NCI-H460 (cell line): ENCODE measurements around the gene BPTF. TPM values are rescaled to one million over a fixed set of nuclear protein-coding genes. Genes with fewer than 3 reads are reported as not detected.
"Not testable (repeated sequence)": the region's sequence is repeated elsewhere in the genome, so short reads cannot be mapped to it uniquely, and the experiment has no call there.

ENCODE experiments used
- DNase-seq: peaks from one replicate; pipeline ENCODE4 v3.0.0-alpha.2; 2016; ENCODE audit warnings: low read depth; ENCODE audit errors: extremely low read depth
- total RNA-seq: library from RNA; depleted of rRNA; stranded (reverse); fragments of >200 nt; shearing (Covaris generic); gene quantifications from 2 replicates; pipeline ENCODE4 v1.2.3, GENCODE V29; 2014

BPTF gene
- total RNA-seq, 1 experiment from 2014 or later: 33.6 TPM

DNA sequence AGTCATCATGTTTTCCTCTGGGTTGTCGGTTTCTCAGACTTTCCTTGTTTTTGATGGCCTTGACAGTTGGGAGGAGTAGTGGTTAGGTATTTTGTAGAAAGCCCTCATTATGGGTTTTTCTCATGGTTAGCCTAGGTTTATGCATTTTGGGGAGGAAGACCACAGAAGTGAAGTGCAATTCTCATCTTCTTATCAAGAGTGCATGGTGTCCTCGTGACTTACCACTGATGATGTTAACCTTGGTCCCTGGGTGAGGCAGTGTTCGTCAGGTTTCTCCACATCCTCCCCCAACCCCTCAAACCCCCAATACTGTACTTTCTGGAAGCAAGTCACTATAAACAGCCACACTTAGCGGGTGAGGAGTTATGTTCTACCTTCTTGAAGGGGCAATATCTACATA is 42.3 kb downstream of the BPTF start:
- no peak for DNase-seq

GRCh38 chr17:67868176-67868575 is 42.9 kb downstream of the BPTF start:
- no peak for DNase-seq

- no peak for DNase-seq
Measured at GRCh38 chr17:67879662-67880061, 54.4 kb downstream of the BPTF start.

GRCh38 chr17:67881083-67881482 is 55.8 kb downstream of the BPTF start:
- DNase-seq: no peak

DNA sequence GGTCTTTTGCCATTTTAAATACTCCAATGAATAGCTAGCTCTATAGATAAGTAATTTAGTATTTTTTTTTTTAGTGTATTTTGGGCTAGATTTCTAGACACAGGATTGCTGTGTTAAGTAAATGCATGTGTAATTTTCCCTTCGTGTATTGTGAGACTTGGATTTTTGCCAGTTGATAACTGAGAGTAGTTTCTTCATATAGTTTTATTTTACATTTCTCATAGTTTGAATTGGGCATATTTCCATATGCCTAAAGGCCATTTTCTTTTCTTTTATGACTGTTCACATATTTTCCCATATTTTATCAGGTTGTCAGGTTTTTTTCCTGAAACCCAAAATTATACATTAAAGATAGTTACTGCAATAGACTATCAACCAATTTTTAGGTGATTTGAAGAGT is 59.4 kb downstream of the BPTF start:
- no peak for DNase-seq

- DNase-seq: peak; percentile 38
Measured at GRCh38 chr17:67891481-67892119, 66.3 kb downstream of the BPTF start.

- DNase-seq: no peak
Measured at GRCh38 chr17:67902511-67903231, 77.4 kb downstream of the BPTF start.

DNA sequence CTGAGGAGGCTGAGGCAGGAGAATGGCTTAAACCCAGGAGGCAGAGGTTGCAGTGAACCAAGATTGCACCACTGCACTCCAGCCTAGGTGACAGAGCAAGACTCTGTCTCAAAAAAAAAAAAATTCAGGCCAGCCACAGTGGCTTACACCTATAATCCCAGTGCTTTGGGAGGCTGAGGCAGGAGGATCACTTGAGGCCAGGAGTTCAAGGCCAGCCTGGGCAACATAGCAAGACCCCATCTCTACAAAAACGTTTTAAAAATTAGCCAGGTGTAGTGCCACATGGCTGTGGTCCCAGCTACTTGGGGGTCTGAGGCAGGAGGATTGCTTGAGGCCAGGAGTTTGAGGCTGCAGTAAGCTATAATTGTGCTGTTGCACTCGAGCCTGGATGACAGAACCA is 80.0 kb downstream of the BPTF start:
- not testable (repeated sequence) for DNase-seq

DNA sequence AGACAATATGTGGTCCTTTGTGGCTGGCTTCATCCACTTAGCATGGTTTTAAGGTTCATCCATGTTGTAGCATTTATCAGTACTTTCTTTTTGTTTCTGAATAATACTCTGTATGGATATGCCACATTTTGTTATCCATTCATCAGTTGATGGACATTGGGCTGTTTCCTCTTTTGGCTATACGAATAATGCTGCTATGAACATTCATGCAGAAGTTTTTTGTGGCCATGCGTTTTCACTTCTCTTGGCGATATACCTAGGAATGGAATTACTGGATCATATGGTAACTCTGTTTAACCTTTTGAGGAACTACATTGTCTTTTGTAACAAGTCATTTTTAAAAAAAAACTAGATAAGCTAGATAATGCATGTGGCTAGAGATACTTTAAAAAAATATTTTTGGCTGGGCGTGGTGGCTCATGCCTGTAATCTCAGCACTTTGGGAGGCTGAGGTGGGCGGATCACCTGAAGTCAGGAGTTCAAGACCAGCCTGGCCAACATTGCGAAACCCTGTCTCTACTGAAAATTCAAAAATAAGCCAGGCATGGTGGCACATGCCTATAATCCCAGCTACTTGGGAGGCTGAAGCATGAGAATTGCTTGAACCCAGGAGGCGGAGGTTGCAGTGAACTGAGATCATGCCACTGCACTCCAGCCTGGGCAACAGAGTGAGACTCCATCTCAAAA is 85.0 kb downstream of the BPTF start:
- not testable (repeated sequence) for DNase-seq

DNA sequence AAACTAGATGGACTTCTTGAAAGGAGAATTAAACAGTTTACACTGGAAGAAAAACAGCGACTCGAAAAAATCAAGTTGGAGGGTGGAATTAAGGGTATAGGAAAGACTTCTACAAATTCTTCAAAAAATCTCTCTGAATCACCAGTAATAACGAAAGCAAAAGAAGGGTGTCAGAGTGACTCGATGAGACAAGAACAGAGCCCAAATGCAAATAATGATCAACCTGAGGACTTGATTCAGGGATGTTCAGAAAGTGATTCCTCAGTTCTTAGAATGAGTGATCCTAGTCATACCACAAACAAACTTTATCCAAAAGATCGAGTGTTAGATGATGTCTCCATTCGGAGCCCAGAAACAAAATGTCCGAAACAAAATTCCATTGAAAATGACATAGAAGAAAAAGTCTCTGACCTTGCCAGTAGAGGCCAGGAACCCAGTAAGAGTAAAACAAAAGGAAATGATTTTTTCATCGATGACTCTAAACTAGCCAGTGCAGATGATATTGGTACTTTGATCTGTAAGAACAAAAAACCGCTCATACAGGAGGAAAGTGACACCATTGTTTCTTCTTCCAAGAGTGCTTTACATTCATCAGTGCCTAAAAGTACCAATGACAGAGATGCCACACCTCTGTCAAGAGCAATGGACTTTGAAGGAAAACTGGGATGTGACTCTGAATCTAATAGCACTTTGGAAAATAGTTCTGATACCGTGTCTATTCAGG is 85.9 kb downstream of the BPTF start:
- no peak for DNase-seq

GRCh38 chr17:67912088-67912487 is 86.8 kb downstream of the BPTF start:
- no peak for DNase-seq

DNA sequence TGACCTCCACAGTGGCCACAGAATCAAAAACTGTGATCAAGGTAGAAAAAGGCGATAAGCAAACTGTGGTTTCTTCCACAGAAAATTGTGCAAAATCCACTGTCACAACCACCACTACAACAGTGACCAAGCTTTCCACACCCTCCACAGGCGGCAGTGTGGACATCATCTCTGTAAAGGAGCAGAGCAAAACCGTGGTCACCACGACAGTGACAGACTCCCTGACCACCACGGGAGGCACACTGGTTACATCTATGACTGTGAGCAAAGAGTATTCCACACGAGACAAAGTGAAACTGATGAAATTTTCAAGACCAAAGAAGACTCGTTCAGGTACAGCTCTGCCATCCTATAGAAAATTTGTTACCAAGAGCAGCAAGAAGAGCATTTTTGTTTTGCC is 87.4 kb downstream of the BPTF start:
- DNase-seq: no peak

DNA sequence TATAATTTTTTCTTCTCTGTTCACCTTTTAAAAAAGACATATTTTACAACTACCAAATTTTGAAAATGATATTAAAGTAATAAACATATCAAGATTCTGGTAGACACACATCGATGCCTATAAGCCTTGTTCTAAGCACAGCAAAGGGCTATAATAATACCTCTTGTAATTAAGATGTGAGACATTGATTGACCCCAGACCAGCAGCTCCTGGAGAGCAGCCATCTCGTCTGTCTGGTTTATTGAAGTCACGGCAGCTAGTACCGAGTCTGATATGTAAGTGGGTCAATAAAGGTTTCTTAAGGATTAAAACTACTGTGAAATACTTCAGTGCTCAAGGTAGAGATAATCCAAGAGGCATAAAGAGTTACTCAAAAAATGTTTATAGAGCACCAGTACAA is 94.9 kb downstream of the BPTF start:
- no peak for DNase-seq

GRCh38 chr17:67922503-67922902 is 97.2 kb downstream of the BPTF start:
- no peak for DNase-seq

DNA sequence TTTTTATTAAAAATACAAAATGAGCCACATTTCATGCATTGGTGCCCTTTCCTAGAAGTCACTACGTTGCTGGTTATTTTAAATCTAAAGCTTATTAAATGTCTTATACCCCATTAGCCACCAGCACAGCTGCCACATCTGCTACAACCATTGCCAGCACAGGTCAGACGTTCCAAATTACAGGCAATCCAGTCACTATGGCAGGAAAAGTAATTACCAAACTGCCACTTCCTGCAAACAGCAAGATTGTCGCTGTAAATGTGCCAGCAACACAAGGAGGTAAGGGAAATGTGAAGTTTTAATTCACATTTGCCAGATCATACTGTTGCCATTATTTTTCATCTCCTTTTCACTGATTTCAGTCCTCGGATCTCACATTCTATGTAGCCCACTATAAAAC is 103.5 kb downstream of the BPTF start:
- not testable (repeated sequence) for DNase-seq

GRCh38 chr17:67931227-67931626 is 105.9 kb downstream of the BPTF start:
- DNase-seq: no peak

GRCh38 chr17:67942810-67943209 is 117.5 kb downstream of the BPTF start:
- no peak for DNase-seq

DNA sequence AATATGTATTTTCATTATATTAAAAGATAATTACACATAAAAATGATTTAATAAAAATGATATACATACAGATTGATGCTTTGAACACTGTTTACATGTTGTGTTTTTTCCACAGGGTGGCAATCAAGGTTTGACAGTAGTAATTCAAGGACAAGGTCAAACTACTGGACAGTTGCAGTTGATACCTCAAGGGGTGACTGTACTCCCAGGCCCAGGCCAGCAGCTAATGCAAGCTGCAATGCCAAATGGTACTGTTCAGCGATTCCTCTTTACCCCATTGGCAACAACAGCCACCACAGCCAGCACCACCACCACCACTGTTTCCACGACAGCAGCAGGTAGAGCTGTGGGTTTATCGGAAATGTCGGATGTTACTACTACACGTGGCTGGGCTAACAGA is 118.7 kb downstream of the BPTF start:
- no peak for DNase-seq

- no peak for DNase-seq
Measured at GRCh38 chr17:67946513-67946912, 121.2 kb downstream of the BPTF start.

DNA sequence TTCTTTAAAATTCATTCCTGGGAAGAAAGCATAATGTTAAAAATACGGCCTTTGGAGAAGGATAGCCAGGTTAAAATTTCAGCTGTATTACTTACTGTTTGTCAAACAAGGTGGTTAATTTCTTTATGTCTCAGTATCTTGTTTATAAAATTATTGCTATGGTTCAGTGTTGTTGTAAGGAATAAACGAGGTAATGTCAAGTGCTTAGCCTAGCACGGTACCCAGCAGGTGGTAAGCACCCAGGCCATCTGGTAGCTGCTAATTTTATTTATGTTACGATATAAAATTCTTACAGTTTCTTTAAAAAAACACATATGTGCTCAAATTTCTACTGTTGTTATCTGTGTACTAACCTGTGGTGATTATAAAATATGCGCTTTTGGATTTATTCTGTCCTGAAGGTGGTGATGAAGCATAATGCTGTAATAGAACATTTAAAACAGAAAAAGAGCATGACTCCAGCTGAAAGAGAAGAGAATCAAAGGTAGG is 122.1 kb downstream of the BPTF start:
- no peak for DNase-seq

- no peak for DNase-seq
Measured at GRCh38 chr17:67950945-67951344, 125.6 kb downstream of the BPTF start.
